BE2C (cell line): ENCODE results near the gene SMOC1.

Source experiments
- DNase-seq: peaks from one replicate; pipeline ENCODE4 v3.0.0-alpha.2; 2020
- H3K27me3 ChIP-seq: fragments of 250-450 bp; sonication (Bioruptor Pico); 2 replicates; pipeline ENCODE4 v1.5.1; 2020; ENCODE audit warnings: mild to moderate bottlenecking
- H3K36me3 ChIP-seq: fragments of 250-450 bp; sonication (Bioruptor Pico); 2 replicates; pipeline ENCODE4 v1.5.1; 2020; ENCODE audit warnings: mild to moderate bottlenecking
- H3K4me1 ChIP-seq: fragments of 250-450 bp; sonication (Bioruptor Pico); 2 replicates; pipeline ENCODE4 v1.5.1; 2020
- H3K4me3 ChIP-seq: 2 replicates; pipeline ENCODE4 v1.5.1; 2011; ENCODE audit warnings: low read depth, low read length
- H3K9me3 ChIP-seq: fragments of 250-450 bp; sonication (Bioruptor Pico); 2 replicates; pipeline ENCODE4 v1.5.1; 2020
- CTCF ChIP-seq: IDR thresholded peaks from 2 replicates; pipeline ENCODE4 v1.5.1; 2012; ENCODE audit warnings: mild to moderate bottlenecking, low read depth, low read length

Gene SMOC1

GRCh38 chr14:69887740-69888657 is 8.8 kb downstream of the SMOC1 start:
- Histone ChIP-seq H3K4me1 (no peaks in the 10 kb centered on the region), H3K9me3 (no peaks in the 10 kb centered on the region), H3K36me3 (no peaks in the 10 kb centered on the region), H3K4me3 (no peak overlapping the region), H3K27me3 (peaks cover 14% of the 10 kb centered on the region)
- no peak for TF ChIP-seq CTCF
- no peak for DNase-seq

DNA sequence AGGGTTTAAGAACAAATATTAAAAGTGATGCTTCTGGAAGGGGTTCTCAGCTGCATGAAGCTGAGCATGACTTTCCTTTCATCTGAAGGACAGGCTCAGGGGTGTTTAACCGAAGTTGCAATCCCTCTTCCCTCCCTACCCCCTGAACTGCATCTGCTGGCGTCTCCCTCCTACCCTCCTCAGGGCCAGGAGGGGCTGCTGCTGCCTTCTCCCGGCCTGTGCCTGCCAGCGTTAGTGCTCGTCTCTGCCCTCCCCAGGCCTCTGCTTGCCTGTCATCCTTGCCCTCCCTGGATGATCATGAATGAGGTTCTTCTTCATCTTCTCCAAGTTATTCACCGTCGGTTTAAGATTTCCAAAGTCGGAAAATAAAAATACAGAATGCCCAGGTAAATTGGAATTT is 12.2 kb downstream of the SMOC1 start:
- no peaks in the 10 kb centered on the region for H3K36me3 ChIP-seq
- H3K4me1 ChIP-seq: no peaks in the 10 kb centered on the region
- H3K9me3 ChIP-seq: no peaks in the 10 kb centered on the region
- no peaks in the 10 kb centered on the region; the same call in 1 of the 2 replicates for H3K27me3 ChIP-seq
- DNase-seq: no peak
- H3K4me3 ChIP-seq: no peak overlapping the region
- no peak for TF ChIP-seq CTCF

GRCh38 chr14:69895109-69895508 is 15.9 kb downstream of the SMOC1 start:
- no peak for TF ChIP-seq CTCF
- Histone ChIP-seq H3K36me3 (no peaks in the 10 kb centered on the region), H3K4me3 (no peak overlapping the region), H3K9me3 (no peaks in the 10 kb centered on the region), H3K27me3 (no peaks in the 10 kb centered on the region; the same call in 1 of the 2 replicates), H3K4me1 (no peaks in the 10 kb centered on the region)
- no peak for DNase-seq

DNA sequence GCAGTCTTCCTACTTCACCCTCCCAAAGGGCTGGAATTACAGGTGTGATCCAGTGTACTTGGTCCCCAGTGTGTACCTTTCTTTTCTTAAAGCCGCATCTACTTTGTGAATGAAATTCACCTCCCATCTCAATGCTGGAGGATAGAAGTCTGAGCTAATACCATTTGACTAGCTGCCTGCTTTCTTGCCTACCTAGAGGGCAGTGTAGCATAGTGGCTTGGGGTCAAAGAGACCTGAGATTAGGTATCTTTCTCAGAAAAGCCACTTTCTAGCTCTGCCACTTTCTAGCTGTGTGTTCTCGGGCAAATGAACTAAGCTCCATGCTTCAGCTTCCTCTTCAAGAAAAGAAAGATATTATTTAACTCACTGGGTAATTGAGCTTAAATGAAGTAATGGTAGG is 16.9 kb downstream of the SMOC1 start:
- Histone ChIP-seq H3K4me1 (no peaks in the 10 kb centered on the region), H3K4me3 (no peak overlapping the region), H3K9me3 (no peaks in the 10 kb centered on the region), H3K27me3 (no peaks in the 10 kb centered on the region; the same call in 1 of the 2 replicates), H3K36me3 (no peaks in the 10 kb centered on the region)
- no peak for DNase-seq
- no peak for TF ChIP-seq CTCF

- TF ChIP-seq CTCF: no peak
- Histone ChIP-seq H3K27me3 (no peaks in the 10 kb centered on the region; the same call in 1 of the 2 replicates), H3K36me3 (no peaks in the 10 kb centered on the region), H3K9me3 (no peaks in the 10 kb centered on the region), H3K4me3 (no peak overlapping the region), H3K4me1 (no peaks in the 10 kb centered on the region)
- no peak for DNase-seq
These were observed 17.8 kb downstream of the SMOC1 start for GRCh38 chr14:69896972-69897371.

- H3K27me3 ChIP-seq: no peaks in the 10 kb centered on the region
- no peaks in the 10 kb centered on the region for H3K4me1 ChIP-seq
- no peak for TF ChIP-seq CTCF
- H3K9me3 ChIP-seq: no peaks in the 10 kb centered on the region
- H3K36me3 ChIP-seq: no peaks in the 10 kb centered on the region
- no peak for DNase-seq
- no peak overlapping the region for H3K4me3 ChIP-seq
These were observed 21.4 kb downstream of the SMOC1 start for GRCh38 chr14:69900603-69901002.
